Stimulated activated CD8-positive, alpha-beta memory T cell treated with anti-CD3 and anti-CD28 coated beads, Interleukin-7, amount 100 ng/mL, for 1 hour (primary cell): ENCODE measurements around the gene SLC26A1.

ENCODE experiments used
- DNase-seq, 2 donors: peaks; one replicate each; pipeline ENCODE4 v3.0.0-alpha.2; 2020; ENCODE audit warnings: low read depth in 2 of 2

Gene SLC26A1

DNA sequence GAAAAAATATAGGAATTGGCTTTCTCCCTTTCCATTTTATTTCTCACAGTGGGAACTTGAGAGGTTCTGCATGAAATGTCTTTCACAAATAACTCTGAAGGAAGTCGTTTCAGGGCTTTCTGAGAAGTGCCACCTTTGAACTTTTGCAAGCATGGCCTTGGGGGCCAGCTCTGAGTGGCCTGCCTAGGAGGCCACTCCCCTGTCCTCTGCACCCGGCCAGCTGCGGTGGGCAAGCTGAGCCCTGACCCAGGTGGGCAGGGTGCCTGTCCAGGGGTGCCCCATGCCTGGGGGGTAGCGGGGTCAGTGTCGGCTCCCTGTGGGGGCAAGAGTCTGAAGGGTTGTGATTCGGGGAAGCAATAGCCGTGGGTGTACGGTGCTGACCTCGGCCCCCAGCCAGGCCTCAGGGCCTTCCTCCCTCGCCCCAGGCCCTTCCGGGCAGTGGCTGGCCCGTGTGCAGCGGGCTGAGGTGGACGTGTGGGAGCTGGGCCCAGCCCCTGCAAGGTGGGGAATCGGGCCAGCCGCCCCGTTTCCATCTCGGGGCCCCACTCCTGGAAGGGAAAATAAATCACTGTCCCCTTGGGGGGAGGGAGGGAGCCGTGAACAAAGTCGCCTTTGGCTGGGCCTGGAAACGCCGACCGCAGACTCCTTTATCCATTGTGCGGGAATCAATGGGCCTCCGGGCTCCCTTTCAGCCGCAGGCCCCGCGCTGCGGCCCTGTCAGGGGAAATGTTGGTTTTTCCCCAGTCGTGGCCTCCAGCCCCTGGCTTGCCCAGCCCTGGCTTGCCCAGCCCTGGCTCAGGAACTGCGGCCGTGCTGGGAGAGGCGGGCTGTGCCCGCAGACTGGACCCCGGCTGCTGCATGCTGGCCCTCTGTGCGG lies 21.3 kb upstream of the SLC26A1 start:
- no peak for DNase-seq

DNA sequence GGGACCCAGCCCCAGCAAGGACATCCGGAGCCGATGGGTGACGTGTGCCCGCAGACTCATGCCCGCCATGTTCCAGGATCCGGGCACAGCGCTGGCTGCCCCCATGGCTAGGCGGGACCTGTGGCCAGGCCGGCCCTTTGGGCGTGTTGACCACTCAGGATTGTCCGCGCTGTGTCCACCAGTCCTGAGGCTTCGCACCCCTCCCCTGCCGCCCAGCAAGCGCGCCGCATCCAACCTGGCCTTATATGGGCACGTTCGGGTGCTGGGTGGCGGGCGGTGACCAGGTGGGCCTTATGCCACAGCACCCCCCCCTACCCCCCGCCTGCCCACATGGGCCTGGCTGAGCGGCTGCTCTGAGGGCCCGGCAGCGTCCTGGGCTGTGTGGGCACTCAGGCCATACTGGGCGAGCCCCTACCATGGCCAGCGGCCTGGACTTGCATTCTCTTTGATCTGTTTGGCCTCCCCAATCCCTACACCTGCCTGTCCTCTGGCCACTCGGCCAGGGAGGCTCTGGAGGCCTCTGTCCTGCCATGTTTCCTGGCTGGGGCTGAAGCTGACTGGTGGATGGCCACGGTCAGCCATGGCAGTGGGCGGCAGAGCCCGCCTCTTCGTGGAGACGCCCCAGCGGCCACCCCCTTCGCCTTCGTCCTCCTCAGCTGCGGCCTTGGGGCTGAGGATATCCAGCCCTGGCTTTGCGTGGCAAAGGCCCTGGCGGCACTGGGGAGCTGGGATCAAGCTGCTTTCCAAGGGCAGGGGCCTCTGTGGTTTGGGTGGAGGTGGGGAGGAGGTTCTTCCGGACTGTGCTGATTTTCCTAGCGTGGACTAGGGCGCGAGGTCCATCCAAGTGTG lies 20.2 kb upstream of the SLC26A1 start:
- no peak for DNase-seq

DNA sequence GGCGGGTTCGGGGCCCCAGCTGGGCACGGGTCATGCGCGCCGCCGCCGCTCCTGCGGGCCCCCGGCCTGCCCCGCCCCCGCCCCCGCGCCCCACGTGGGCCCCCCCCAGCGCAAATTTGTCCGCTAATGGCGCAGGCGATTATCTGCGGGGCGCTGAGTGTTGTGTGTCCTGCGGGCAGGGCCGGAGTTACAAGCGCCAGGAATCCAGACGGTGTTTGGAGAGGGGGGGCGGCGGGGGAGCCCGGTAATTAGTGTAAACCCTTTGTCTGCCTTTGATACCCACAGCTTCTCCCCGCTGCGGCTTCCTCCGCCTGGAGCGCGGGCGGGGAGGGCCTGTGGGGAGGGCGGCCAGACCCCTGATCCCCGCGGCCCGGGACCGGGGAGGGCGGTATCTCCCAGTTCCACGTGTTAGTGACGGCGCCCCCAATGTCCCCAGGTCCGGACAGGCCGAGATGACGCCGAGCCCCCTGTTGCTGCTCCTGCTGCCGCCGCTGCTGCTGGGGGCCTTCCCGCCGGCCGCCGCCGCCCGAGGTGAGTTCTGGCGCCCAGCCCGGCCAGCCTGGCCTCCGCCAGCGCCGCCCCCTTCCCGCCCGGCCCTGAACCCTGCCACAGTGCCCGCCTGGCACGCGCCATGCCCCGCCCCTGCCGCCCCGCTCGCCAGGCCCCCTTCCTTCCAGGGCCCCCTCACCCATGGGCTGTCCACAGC lies 19.0 kb upstream of the SLC26A1 start:
- no peak for DNase-seq

DNA sequence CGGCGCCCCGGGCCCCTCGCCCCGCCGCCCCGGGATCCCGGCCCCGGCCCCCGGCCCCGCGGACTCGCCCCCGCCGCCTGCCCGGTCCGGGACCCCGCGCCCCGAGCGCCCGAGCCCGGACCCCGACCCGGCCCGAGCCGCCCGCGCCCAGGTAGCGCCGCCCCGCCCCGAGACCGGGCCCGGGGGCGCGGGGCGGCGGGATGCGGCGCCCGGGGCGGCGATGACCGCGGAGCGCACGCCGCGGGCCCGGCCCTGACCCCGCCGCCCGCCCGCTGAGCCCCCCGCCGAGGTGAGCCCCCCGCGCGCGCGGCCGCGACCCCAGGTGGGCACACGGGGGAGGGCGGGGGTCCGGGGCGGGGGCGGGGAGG lies 18.4 kb upstream of the SLC26A1 start:
- no peak for DNase-seq

DNA sequence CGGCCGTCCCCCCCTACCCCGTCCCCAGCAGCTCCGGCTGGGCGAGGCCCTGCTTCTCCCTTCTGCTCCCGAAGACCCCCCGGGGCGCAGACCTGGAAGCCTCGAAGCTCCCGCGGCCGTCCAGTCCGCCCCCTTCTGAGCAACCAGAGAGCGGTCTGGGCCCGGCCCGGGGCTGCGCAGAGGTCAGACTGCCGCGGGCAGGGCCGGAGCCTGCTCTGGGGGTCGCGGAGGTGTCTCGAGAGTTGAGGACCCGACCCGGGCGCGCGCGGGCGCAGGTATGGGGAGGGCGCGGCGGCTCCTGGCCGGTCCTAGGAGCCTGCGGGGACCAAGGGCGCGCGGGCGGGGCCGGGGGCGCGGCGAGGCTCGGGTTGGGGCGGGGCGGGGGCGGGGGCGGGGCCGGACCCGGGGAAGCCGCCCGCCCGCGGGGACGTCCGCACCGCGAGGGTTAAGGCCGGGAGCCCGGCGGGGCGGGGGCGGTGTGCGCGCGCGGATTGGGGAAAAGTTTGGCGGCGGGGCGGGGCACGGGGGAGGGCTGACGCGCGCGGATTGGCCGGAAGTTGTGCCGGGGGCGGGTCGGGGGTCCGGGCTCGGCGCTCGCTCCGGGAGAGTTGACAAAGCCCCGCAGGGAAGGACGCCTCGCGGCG lies 17.9 kb upstream of the SLC26A1 start, which contains the start of gene FGFRL1:
FGFRL1 (plus strand) TSS at position 605 of the 644 bp plus-strand sequence. CDS start 860 bp downstream, outside the sequence.
- peak; percentile 80 to 87 for DNase-seq

DNA sequence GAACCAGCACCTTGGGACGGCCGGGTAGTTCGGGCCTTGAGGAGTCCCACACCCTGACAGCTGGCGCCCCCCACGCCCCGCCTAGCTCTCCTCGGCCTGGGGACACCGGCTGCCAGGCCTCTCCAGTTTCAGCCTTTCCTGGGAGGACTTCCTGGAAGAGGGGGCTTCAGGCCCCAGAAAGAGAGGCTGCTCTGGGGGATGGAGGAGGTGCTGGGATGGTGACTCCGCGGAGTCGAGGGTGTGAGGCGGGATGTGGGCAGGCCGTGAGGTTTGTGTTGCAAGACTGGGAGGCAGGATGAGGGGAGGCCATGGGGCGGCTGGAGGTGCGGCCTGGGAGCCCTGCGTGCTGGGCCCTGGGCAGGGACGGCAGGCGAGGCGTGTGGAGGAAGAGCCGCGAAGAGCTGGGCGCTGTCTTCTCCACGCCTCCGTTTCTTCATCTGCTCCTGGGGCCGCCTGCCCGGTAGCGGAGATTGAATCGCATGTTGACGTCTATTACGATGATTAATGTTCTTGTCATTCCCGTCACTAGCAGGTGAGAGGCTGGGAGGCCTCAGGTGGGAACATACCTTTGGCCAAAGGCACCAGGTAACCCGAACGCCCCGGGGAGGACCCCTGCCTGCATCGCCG lies 17.3 kb upstream of the SLC26A1 start:
- peak; percentile 33 to 34 for DNase-seq

DNA sequence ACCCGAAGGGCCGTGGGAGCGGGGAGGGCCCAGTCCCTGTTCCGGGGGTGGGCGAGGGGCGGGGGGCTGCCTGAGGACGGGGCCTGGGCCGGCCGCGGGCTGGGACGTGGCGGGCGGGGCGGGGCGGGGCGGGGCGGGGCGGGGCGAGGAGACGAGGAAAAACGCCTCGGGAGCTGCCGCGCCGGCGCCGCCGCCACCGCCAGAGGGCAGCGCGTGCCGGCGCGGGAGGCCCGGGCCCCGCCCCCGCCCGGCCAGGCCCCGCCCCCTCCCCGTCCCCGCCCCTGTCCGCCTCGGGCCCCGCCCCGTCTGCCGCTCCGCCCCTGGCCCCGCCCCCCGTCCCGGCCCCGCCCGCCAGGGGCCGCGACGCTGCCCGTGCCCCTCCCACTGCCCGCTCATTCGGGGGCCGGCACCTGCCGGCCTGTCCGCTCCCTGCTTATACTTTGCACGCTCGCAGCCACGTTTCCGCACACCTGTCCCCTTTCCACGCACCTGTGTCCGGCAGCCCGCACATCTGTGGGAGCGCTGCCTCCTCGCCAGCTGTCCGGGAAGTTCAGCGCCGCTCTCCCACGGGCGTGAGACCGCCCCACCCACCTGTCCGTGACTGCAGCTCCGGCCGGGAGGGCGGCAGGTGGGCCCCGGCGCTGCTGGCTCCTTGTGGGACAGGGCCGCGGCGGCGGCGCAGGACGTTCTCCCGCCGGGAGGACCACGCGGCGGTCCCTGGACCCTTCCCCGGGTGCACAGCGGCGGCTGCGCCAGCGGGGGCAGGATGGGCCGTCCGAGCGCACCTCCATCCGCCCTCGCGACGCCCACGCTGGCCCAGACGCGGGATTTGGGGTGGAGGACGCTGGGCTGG lies 16.6 kb upstream of the SLC26A1 start:
- peak; percentile 48 to 60 for DNase-seq

DNA sequence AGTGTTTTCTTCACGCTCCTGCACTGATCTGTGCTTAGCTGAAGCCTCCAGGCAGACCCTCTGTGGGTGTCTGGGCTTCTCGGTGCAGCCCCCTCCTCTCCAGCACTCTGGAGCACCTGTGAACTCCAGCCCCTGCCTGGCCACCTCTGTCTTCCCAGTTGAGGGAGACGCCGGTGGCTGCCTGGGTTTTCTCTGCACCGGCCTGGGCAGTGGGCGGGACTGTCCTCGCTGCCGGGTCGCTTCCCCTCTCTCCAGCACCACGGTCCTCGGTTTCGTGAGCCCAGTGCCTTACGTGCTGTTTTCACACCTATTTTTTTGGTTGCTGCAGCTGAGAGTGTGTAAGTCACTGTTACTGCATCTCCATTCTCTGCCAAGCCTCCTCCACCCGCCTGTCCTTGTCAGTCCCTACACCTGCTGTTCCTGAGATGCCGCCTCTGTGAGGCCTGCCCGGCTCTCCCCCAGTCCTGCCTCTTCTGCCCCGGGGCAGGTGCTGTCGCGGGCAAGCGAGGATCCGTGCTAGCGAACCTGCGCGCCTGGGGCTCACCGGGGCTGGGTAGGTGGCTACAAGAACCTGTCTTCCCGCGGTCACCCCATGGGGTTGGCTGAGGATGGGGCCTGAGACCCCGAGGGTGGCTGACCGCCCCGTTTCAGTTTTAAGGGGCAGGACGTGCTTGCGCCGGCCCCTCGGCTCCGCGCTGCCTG lies 15.8 kb upstream of the SLC26A1 start:
- DNase-seq = peak in 1 of 2 donors; percentile 11

DNA sequence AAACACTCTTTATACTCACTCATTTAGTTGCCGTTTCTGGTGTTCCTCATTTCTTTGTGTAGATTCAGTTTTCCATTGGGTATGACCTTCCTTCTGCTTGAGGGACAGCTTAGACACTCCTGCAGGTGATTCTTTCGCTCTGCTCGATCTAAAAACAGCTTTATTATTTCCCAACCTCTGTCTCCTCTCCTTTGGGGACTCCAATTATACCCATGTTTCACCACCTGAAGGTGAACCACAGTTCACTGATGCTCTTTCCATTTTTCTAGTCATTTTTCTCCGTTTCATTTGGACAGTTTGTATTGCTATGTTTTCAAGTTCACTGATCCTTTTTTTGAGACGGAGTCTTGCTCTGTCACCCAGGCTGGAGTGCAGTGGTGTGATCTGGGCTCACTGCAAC lies 13.7 kb upstream of the SLC26A1 start:
- DNase-seq = no peak

DNA sequence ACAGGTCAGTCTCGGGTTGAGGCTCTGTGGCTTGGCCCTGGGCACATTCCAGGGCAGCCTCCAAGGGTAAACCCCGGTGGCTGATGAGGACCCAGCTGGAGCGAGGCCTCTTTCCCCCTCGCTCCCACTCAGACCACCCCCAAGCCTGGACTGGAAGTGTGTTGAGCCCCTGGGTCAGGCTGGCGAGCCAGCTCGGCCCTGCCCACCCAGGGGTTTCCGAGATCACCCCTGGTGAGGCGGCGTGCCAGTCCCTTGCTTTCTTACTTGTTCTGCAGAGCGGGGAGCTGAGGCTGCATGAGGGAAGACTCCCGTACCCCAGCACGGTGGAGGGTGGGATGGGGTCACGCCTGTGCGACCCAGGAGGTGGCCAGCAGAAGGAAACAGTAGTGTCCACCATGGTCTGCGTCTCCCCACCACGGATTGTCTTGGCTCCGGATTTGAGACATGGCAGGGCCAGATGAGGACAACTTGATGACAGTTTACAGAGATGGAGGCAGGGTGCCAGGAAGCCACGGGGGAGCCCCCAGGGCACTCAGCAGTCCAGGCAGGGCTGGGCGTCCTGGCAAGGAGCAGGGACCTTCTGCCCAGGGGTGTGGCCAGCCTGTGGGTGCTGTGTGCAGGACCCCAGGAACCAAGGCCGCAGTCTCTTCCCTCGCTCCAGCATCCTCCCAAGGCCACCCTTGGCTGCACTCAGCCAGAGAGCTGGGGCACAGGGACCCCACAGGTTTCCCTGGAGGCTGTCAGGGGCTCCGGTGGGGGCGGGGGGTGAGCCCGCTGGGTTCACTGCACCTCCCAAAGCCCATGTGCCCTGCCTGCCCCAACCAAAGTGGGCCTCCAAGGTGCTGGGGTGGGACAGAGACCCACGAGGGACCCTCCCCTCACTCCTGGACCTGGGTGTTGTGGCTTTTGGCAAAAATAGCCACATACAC lies 11.6 kb upstream of the SLC26A1 start:
- DNase-seq = no peak

DNA sequence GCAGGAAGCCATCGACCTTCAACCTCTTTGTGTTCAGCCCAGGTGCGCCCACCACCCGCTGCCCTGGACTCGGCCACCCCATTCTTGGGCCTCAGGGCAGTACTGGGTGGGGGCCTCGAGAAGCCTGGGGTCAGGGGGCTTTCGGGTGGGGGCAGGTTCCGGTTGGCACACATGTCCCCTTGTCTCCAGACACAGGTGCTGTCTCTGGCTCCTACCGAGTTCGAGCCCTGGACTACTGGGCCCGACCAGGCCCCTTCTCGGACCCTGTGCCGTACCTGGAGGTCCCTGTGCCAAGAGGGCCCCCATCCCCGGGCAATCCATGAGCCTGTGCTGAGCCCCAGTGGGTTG lies 10.8 kb upstream of the SLC26A1 start:
- DNase-seq = no peak

DNA sequence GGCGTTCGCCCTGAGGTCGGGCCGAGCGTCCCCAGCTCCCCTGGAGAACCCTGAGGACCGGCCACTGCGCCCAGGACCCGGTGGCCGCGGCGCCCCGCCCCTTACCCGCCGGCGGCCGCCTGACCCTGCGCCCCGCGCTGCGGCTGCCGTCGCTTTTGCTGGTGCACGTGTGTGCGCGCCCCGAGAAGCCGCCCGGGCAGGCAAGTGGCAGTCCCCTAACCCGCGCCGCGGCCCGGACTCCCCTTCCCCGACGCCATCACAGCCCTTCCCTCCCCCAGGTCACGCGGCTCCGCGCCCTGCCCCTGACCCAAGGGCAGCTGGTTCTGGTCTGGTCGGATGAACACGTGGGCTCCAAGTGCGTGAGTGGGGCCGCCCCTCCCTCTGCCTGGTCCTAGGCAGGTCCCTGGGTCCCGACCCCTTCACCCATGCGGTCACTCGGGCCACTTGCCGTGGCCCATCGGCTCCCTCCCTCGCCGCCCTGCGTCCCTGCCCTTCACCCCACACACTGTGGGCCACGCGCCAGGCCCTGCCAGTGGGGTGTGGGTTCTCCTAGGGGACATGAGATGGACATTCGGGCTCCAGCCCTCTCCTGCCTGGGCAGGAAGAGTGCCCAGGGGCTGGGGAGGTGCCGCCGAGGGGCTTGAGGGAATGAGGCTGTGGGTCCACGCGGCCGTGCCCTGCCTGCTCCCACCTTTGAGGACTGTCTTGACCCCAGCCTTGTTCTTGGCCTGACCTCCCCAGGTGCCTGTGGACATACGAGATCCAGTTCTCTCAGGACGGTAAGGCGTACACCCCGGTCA lies 10.3 kb upstream of the SLC26A1 start:
- no peak for DNase-seq

DNA sequence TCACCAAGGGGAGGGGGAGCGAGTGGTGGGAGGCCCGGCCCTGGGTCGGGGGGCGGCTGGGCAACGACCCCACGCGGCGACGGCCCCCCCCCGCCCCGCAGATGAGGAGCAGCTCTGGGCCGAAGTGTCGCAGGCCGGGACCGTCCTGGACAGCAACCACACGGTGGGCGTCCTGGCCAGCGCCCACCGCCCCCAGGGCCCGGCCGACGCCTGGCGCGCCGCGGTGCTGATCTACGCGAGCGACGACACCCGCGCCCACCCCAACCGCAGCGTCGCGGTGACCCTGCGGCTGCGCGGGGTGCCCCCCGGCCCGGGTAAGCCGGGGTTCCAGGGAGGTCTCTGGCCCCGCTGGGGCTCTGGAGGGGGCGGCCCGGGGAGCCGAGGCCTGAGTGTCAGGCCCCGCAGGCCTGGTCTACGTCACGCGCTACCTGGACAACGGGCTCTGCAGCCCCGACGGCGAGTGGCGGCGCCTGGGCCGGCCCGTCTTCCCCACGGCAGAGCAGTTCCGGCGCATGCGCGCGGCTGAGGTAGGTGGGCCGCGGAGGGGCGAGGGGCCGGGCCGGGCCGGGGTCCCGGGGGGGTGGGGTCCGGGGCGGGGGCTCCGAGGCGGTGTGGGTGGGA lies 9.5 kb upstream of the SLC26A1 start:
- no peak for DNase-seq

DNA sequence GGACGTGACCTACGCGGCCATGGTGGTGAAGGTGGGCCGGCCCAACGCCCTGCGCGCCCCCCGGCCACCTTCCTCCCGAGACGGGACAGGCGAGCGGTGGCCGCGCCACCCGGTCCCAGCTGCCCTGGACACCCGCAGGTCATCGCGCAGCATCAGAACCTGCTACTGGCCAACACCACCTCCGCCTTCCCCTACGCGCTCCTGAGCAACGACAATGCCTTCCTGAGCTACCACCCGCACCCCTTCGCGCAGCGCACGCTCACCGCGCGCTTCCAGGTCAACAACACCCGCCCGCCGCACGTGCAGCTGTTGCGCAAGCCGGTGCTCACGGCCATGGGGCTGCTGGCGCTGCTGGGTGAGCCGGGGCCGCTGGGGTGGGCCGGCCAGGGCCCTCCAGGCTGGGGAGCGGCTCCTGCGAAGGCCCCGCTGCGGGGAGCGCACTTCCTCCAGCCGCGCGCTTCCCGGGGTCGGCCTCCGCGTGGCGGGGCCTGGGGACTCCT lies 9.0 kb upstream of the SLC26A1 start:
- DNase-seq = no peak

DNA sequence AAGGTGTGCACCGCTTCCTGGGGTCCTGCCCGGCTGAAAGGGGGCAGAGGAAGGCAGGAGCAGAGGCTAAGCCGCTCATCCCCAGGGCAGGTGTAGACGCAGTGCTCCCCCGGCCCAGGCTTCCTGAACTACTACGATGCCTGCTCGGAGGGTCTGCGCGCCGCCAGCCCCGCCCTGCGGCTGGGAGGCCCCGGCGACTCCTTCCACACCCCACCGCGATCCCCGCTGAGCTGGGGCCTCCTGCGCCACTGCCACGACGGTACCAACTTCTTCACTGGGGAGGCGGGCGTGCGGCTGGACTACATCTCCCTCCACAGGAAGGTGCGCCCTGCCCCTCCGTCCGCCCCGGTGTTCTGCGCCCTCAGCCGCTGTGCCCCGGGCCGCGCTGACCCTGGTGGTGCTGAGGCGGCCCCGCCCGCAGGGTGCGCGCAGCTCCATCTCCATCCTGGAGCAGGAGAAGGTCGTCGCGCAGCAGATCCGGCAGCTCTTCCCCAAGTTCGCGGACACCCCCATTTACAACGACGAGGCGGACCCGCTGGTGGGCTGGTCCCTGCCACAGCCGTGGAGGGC lies 8.4 kb upstream of the SLC26A1 start:
- no peak for DNase-seq

DNA sequence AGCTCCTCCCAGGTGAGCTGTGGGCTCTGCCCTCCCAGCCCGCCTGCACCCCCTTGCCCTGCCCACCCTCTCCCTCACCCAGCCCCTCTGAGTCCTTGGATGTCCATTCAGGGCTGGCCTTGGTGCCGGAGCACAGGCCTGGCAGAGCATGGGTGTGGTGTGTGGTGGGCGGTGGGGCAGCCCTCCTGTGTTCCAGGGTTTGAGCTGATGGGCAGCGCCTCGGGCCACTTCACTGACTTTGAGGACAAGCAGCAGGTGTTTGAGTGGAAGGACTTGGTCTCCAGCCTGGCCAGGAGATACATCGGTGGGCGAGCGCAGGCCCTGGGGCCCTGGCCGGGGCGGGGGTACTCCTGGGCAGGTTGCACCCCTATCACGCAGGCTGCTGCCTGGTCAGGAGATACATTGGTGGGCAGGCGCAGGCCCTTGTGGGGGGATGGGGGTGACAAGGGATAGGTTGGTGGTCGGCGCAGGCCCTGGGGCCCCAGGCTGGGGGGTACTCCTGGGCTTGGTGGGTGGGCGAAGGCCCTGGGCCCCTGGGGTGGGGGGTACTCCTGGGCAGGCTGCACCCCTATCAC lies 7.6 kb upstream of the SLC26A1 start:
- no peak for DNase-seq
